ENCODE measurements around the gene ITGA2.

- no peak for TF ChIP-seq POLR2A (IDR thresholded peaks at IDR 0.05; ENCODE audit: low read depth, low read length)
- TF ChIP-seq TAF1 (IDR thresholded peaks at IDR 0.05; ENCODE audit: low read depth, low read length): no peak
- no peak for TF ChIP-seq POLR2AphosphoS5 (IDR thresholded peaks at IDR 0.05; ENCODE audit: low read depth, low read length)
- no peak for TF ChIP-seq SPI1 (IDR thresholded peaks at IDR 0.05; ENCODE audit: low read depth, low read length)
- TF ChIP-seq POU2F2 (IDR thresholded peaks at IDR 0.05; ENCODE audit: low read depth, low read length): no peak
Measured at GRCh38 chr5:53116597-53116996, 127.4 kb downstream of the ITGA2 start.

All from GM12891 (cell line).